Lung (tissue), 12 donors: ENCODE data around the gene AFAP1L1. TPM values are rescaled to one million over a fixed set of nuclear protein-coding genes. Genes with fewer than 3 reads are reported as not detected.

Experiments used
- ATAC-seq: fragments of 200-7000 bp; cut with Tn5 transposase; one replicate; pipeline ENCODE4 v1.9.1; 2020; ENCODE audit warnings: moderate number of reproducible peaks; ENCODE audit not compliant: insufficient read depth, low FRiP score
- DNase-seq, 3 donors: peaks; one replicate each; pipeline ENCODE4 v3.0.0-alpha.2; 2013 to 2017
- H3K27ac ChIP-seq, 2 donors: one replicate each; pipeline ENCODE4 v1.5.1; 2013; ENCODE audit warnings: mild to moderate bottlenecking in 2 of 2, moderate library complexity in 2 of 2, control low read depth in 1 of 2, inconsistent platforms in 1 of 2, low read depth in 1 of 2, low read length in 1 of 2
- H3K27me3 ChIP-seq, 3 donors: one replicate each; pipeline ENCODE4 v1.5.1; 2013; ENCODE audit warnings: low read length in 2 of 3; ENCODE audit not compliant: control insufficient read depth in 3 of 3, insufficient read depth in 3 of 3
- H3K36me3 ChIP-seq, 4 donors: one replicate each; pipeline ENCODE4 v1.5.1; 2013; ENCODE audit warnings: low read length in 4 of 4, mild to moderate bottlenecking in 1 of 4, moderate library complexity in 1 of 4; ENCODE audit not compliant: control insufficient read depth in 4 of 4, insufficient read depth in 4 of 4
- H3K4me1 ChIP-seq, 5 donors: one replicate each; pipeline ENCODE4 v1.5.1; 2013; ENCODE audit warnings: low read length in 5 of 5, mild to moderate bottlenecking in 2 of 5, moderate library complexity in 1 of 5; ENCODE audit not compliant: control insufficient read depth in 5 of 5, insufficient read depth in 5 of 5
- H3K4me3 ChIP-seq: one replicate; pipeline ENCODE4 v1.5.1; 2013; ENCODE audit warnings: mild to moderate bottlenecking, control low read depth, moderate library complexity
- H3K9ac ChIP-seq, 2 donors: one replicate each; pipeline ENCODE4 v1.5.1; 2013; ENCODE audit warnings: low read length in 2 of 2, control low read depth in 1 of 2; ENCODE audit not compliant: insufficient read depth in 1 of 2
- H3K9me3 ChIP-seq, 4 donors: one replicate each; pipeline ENCODE4 v1.5.1; 2013; ENCODE audit warnings: low read length in 3 of 4, mild to moderate bottlenecking in 1 of 4, moderate library complexity in 1 of 4; ENCODE audit not compliant: control insufficient read depth in 4 of 4, insufficient read depth in 3 of 4
- CTCF ChIP-seq: IDR thresholded peaks from 2 replicates; pipeline ENCODE4 v1.5.1; 2012; ENCODE audit warnings: mild to moderate bottlenecking; ENCODE audit errors: control extremely low read depth, extremely low read depth
- WGBS, 2 donors: extraction: QIAGEN DNeasy Blood & Tissue Kit; methylation state at CpG; one replicate each; pipeline ENCODE4 v1.1.7; 2013; 5-methylcytosine and 5-hydroxymethylcytosine counted together
- polyA plus RNA-seq, 2 donors: library from polyadenylated mRNA; stranded (reverse); fragments of 200-250 nt; gene quantifications; one replicate each; pipeline ENCODE4 v1.2.1, GENCODE V29; 2013
- total RNA-seq, 2 donors: library from RNA; depleted of rRNA in 1 of 2; stranded (reverse); fragments of >200 nt in 1 of 2; gene quantifications; one replicate each; pipeline ENCODE4 v1.2.1, GENCODE V29; 2014 to 2021
- donor health status: control.
- donor health status: control.
- donor health status: Bipolar disorder and iron deficiency.
- donor health status: healthy.
- donor health status: DM: yes; HTN: yes; CAD: no.

The AFAP1L1 gene
- total and polyA plus RNA-seq, 4 donors: 9.8 to 40.6 (median 18.1) TPM

- no peak for TF ChIP-seq CTCF
These were observed 31.2 kb upstream of the AFAP1L1 start for GRCh38 chr5:149240354-149240998.

GRCh38 chr5:149242339-149242738 is 29.3 kb upstream of the AFAP1L1 start:
- Histone ChIP-seq H3K4me3 (no peak overlapping the region), H3K27me3 (no peaks in the 10 kb centered on the region), H3K27ac (no peak overlapping the region), H3K36me3 (peaks cover 7 to 60% (median 37%) of the 10 kb centered on the region in 4 donors), H3K4me1 (no peaks in the 10 kb centered on the region), H3K9ac (no peak overlapping the region), H3K9me3 (no peaks in the 10 kb centered on the region)
- ATAC-seq: no peak
- no peak for DNase-seq
- 78 to 89% methylated on average over 3 of the region's 3 CpGs for WGBS, 2 donors
- TF ChIP-seq CTCF: no peak

More at GRCh38 chr5:149240354-149240998, 31.2 kb upstream of the AFAP1L1 start:
- H3K36me3 ChIP-seq: peaks cover 6 to 43% (median 24%) of the 10 kb centered on the region in 4 donors
- H3K4me1 ChIP-seq: no peaks in the 10 kb centered on the region
- 34 to 57% methylated on average over 13 of the region's 13 CpGs for WGBS, 2 donors
- H3K4me3 ChIP-seq: no peak overlapping the region
- no peak overlapping the region for H3K9ac ChIP-seq
- no peak overlapping the region for H3K27ac ChIP-seq
- H3K27me3 ChIP-seq: no peaks in the 10 kb centered on the region
- ATAC-seq: peak; percentile 48
- H3K9me3 ChIP-seq: no peaks in the 10 kb centered on the region
- DNase-seq: no peak

- no peak overlapping the region for H3K4me3 ChIP-seq
These were observed 24.8 kb upstream of the AFAP1L1 start for GRCh38 chr5:149246906-149247305.

More at GRCh38 chr5:149246906-149247305, 24.8 kb upstream of the AFAP1L1 start:
- peaks cover 14 to 77% (median 49%) of the 10 kb centered on the region in 4 donors for H3K36me3 ChIP-seq
- ATAC-seq: no peak
- no peaks in the 10 kb centered on the region for H3K27me3 ChIP-seq
- H3K4me1 ChIP-seq: no peaks in the 10 kb centered on the region
- no peak overlapping the region for H3K27ac ChIP-seq
- DNase-seq: no peak
- no peaks in the 10 kb centered on the region for H3K9me3 ChIP-seq
- no peak for TF ChIP-seq CTCF
- WGBS, 2 donors: 94 to 95% methylated on average over 4 of the region's 4 CpGs
- H3K9ac ChIP-seq: no peak overlapping the region
